Endothelial cell of umbilical vein (primary cell): ENCODE measurements around the gene NMBR. TPM values are rescaled to one million over a fixed set of nuclear protein-coding genes. Genes with fewer than 3 reads are reported as not detected.
"Not testable (repeated sequence)": the region's sequence is repeated elsewhere in the genome, so short reads cannot be mapped to it uniquely, and the experiment has no call there.

Source experiments
- BruUV-seq: library from RNA; stranded (reverse); fragments of 400-500 nt; replicated peaks from 2 replicates; lab custom pipeline; 2021; lab: Mats Ljungman, UMichigan
- CTCF ChIA-PET: fragments of 300-600, 350-600 bp; sonication (Branson Sonifier 250); formaldehyde crosslinking; loops from one replicate; lab custom pipeline; 2021; ENCODE audit warnings: antibody characterized with exemption, inconsistent platforms; lab: Charles Lee
- POLR2A ChIA-PET: fragments of 300-600, 350-600 bp; sonication (Branson Sonifier 250); formaldehyde crosslinking; loops from one replicate; lab custom pipeline; 2021; ENCODE audit warnings: antibody characterized with exemption, inconsistent platforms; lab: Charles Lee
- DNase-seq: peaks from one replicate; pipeline ENCODE4 v3.0.0-alpha.2; 2011; ENCODE audit warnings: low read depth, low spot score
- FAIRE-seq: peaks from 2 replicates; lab custom pipeline; 2011; peaks lifted over from hg19 to GRCh38; lab: Jason Lieb, UNC
- H2AFZ ChIP-seq: 2 replicates; pipeline ENCODE4 v1.6.0; 2012; ENCODE audit warnings: low read depth, low read length, control low read depth, inconsistent platforms
- H3K27ac ChIP-seq: 2 replicates; pipeline ENCODE4 v1.5.1; 2011; ENCODE audit warnings: low read depth, mild to moderate bottlenecking, control low read depth, low read length, moderate library complexity; ENCODE audit not compliant: insufficient read depth
- H3K27me3 ChIP-seq, 2 experiments: 2 replicates each; pipeline versions ENCODE4 v1.6.0 to v1.6.1; 2011; ENCODE audit warnings: low read length in 2 of 2, mixed read lengths in 1 of 2; ENCODE audit not compliant: control insufficient read depth in 2 of 2, insufficient read depth in 2 of 2
- H3K36me3 ChIP-seq, 2 experiments: 2 replicates in 1 of 2; 3 replicates in 1 of 2; pipeline ENCODE4 v1.5.1; 2011; ENCODE audit warnings: low read length in 2 of 2, mild to moderate bottlenecking in 1 of 2, moderate library complexity in 1 of 2; ENCODE audit not compliant: control insufficient read depth in 2 of 2, insufficient read depth in 2 of 2; ENCODE audit errors: extremely low read depth in 1 of 2
- H3K4me1 ChIP-seq: 3 replicates; pipeline ENCODE4 v1.5.1; 2011; ENCODE audit warnings: mild to moderate bottlenecking, low read length; ENCODE audit not compliant: control insufficient read depth, insufficient read depth; ENCODE audit errors: extremely low read depth
- H3K4me2 ChIP-seq: 2 replicates; pipeline ENCODE4 v1.6.1; 2011; ENCODE audit warnings: low read length, control low read depth, mixed read lengths; ENCODE audit not compliant: insufficient read depth
- H3K4me3 ChIP-seq, 3 experiments: fragments of 200-600 bp in 1 of 3; sonication (generic), shearing (Covaris generic) in 1 of 3; replicated peaks in 1 of 3; 2 replicates each; pipeline ENCODE4 v1.5.1; 2011 to 2016; ENCODE audit warnings: control low read depth in 3 of 3, low read length in 3 of 3, mild to moderate bottlenecking in 2 of 3, inconsistent platforms in 1 of 3, low read depth in 1 of 3, moderate library complexity in 1 of 3; ENCODE audit not compliant: insufficient read depth in 1 of 3
- H3K79me2 ChIP-seq: 2 replicates; pipeline ENCODE4 v1.6.0; 2012; ENCODE audit warnings: low read length, inconsistent platforms; ENCODE audit not compliant: control insufficient read depth, insufficient read depth
- H3K9ac ChIP-seq: replicated peaks from 2 replicates; pipeline ENCODE3; 2011; ENCODE audit warnings: low read length, control low read depth; ENCODE audit not compliant: insufficient read depth; ENCODE audit errors: extremely low read depth
- H3K9me1 ChIP-seq: replicated peaks from 3 replicates; pipeline ENCODE4 v1.6.0; 2011; ENCODE audit warnings: mild to moderate bottlenecking, low read length; ENCODE audit not compliant: control insufficient read depth, insufficient read depth; ENCODE audit errors: extremely low read depth
- H3K9me3 ChIP-seq: replicated peaks from 2 replicates; pipeline ENCODE4 v1.5.1; 2012; ENCODE audit warnings: low read length, inconsistent platforms; ENCODE audit not compliant: control insufficient read depth, insufficient read depth
- H4K20me1 ChIP-seq: replicated peaks from 2 replicates; pipeline ENCODE3; 2011; ENCODE audit warnings: mild to moderate bottlenecking, low read length; ENCODE audit not compliant: control insufficient read depth, insufficient read depth; ENCODE audit errors: extremely low read depth
- EZH2 ChIP-seq: IDR thresholded peaks from 2 replicates; pipeline ENCODE4 v1.6.1; 2012; ENCODE audit warnings: borderline replicate concordance, low read depth, mild to moderate bottlenecking, moderate library complexity, low read length, inconsistent platforms; ENCODE audit not compliant: severe bottlenecking
- FOS ChIP-seq: IDR thresholded peaks from 2 replicates; pipeline ENCODE4 v1.6.1; 2011; ENCODE audit warnings: mild to moderate bottlenecking, low read length, moderate library complexity, borderline replicate concordance; ENCODE audit not compliant: insufficient read depth
- GATA2 ChIP-seq: IDR thresholded peaks from 2 replicates; pipeline ENCODE4 v1.7.0; 2011; ENCODE audit warnings: low read depth, mild to moderate bottlenecking, moderate library complexity, mixed read lengths, low read length; ENCODE audit not compliant: insufficient read length, insufficient read depth
- JUN ChIP-seq: IDR thresholded peaks from 2 replicates; pipeline ENCODE4 v1.6.1; 2011; ENCODE audit warnings: borderline replicate concordance, low read depth; ENCODE audit not compliant: insufficient read length, insufficient read depth
- MYC ChIP-seq: IDR thresholded peaks from one replicate; pipeline ENCODE4 v1.6.1; 2011; ENCODE audit warnings: mild to moderate bottlenecking, low read depth, low read length
- POLR2A ChIP-seq: IDR thresholded peaks from 2 replicates; pipeline ENCODE4 v1.6.1; 2012; ENCODE audit warnings: low read depth, mild to moderate bottlenecking, control low read depth, low read length
- POLR2AphosphoS5 ChIP-seq: IDR thresholded peaks from 2 replicates; pipeline ENCODE4 v1.6.1; 2012; ENCODE audit warnings: low read depth, mild to moderate bottlenecking, control low read depth, low read length, moderate library complexity; ENCODE audit not compliant: insufficient read depth
- dilution Hi-C: fragments of 300-500 bp; cut with MboI; formaldehyde crosslinking; loops from one replicate; pipeline ENCODE4 v1.15.0; 2019; ENCODE audit warnings: low sequenced_read_pairs; ENCODE audit not compliant: extremely low pct_ligation_motif_present
- intact Hi-C: fragments of 100-400 bp; cut with micrococcal nuclease; formaldehyde crosslinking; loops from one replicate; pipeline ENCODE4 v1.10.0; 2022
- polyA plus RNA-seq, 4 experiments: library from polyadenylated mRNA; depleted of rRNA in 3 of 4; stranded (reverse) in 3 of 4; unstranded in 1 of 4; fragments of >200 nt; gene quantifications; 2 replicates each; pipeline versions ENCODE4 v1.2.1 to v1.2.3, GENCODE V29; 2011 to 2012; ENCODE audit warnings: missing spikeins in 1 of 4
- total RNA-seq: library from RNA; stranded (reverse); gene quantifications from 2 replicates; pipeline ENCODE4 v1.2.3, GENCODE V29; 2021
- TF ChIP-seq, protein P1 (sequence below): IDR thresholded peaks from 2 replicates; pipeline ENCODE4 v1.6.1; 2011; ENCODE audit not compliant: insufficient read depth, insufficient read length
- TF ChIP-seq, protein P2 (sequence below), 2 donors: IDR thresholded peaks; 1 replicate in 1 of 2; 2 replicates in 1 of 2; pipeline ENCODE4 v1.5.1; 2011; ENCODE audit warnings: low read length in 2 of 2, mild to moderate bottlenecking in 2 of 2, moderate library complexity in 2 of 2, control low read depth in 1 of 2, inconsistent platforms in 1 of 2, low read depth in 1 of 2; ENCODE audit not compliant: insufficient read depth in 1 of 2; ENCODE audit errors: extremely low read depth in 1 of 2

NMBR gene
- total and polyA plus RNA-seq, 2 donors (not counting 3 experiments of a cell fraction or from before 2014, with no cell fraction given): not detected

DNA sequence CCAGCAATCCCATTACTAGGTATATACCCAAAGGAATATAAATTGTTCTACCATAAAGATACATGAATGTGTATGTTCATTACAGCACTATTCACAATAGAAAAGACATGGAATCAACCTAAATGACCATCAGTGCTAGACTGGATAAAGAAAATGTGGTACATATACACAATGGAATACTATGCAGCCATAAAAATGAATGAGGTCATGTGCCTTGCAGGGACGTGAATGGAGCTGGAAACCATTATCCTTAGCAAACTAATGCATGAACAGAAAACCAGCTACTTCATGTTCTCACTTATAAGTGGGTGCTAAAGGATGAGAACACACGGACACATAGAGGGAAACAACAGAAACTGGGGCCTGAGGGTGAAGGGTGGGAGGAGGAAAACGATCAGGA is 119.1 kb downstream of the NMBR start:
- FAIRE-seq, dilution Hi-C loops, H3K9me1 ChIP-seq, H3K4me3 ChIP-seq, H3K9ac ChIP-seq, H3K27ac ChIP-seq, H4K20me1 ChIP-seq, H2AFZ ChIP-seq, H3K4me1 ChIP-seq, CTCF ChIA-PET, intact Hi-C loops, DNase-seq, POLR2A ChIA-PET, H3K27me3 ChIP-seq, H3K36me3 ChIP-seq, BruUV-seq, H3K9me3 ChIP-seq, H3K4me2 ChIP-seq, H3K79me2 ChIP-seq: not testable (repeated sequence)

DNA sequence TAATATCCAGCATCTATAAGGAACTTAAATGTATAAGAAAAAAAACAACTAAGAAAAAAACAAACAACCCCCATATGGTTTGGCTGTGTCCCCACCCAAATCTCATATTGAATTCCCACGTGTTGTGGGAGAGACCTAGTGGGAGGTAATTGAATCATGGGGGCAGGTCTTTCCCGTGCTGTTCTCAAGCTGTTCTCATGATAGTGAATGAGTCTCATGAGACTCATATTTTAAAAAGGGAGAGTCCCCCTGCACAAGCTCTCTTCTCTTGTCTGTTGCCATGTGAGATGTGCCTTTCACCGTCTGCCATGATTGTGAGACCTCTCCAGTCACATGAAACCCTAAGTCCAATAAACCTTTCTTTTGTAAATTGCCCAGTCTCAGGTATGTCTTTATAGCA is 119.8 kb downstream of the NMBR start:
- Histone ChIP-seq H3K4me1 (no peaks in the 10 kb centered on the region), H3K79me2 (no peaks in the 10 kb centered on the region), H3K9me1 (no peaks in the 10 kb centered on the region), H3K4me3 (no peak overlapping the region), H3K36me3 (no peaks in the 10 kb centered on the region), H3K27me3 (no peaks in the 10 kb centered on the region), H4K20me1 (no peaks in the 10 kb centered on the region), H3K9me3 (no peaks in the 10 kb centered on the region), H3K27ac (no peak overlapping the region), H3K4me2 (no peak overlapping the region), H3K9ac (no peak overlapping the region), H2AFZ (no peak overlapping the region)
- FAIRE-seq (no peak), DNase-seq (no peak)
- no peak for TF ChIP-seq POLR2A
- TF ChIP-seq POLR2AphosphoS5: no peak
- TF ChIP-seq, protein P1, sequence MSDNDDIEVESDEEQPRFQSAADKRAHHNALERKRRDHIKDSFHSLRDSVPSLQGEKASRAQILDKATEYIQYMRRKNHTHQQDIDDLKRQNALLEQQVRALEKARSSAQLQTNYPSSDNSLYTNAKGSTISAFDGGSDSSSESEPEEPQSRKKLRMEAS: no peak
- TF ChIP-seq JUN: no peak
- TF ChIP-seq, protein P2, sequence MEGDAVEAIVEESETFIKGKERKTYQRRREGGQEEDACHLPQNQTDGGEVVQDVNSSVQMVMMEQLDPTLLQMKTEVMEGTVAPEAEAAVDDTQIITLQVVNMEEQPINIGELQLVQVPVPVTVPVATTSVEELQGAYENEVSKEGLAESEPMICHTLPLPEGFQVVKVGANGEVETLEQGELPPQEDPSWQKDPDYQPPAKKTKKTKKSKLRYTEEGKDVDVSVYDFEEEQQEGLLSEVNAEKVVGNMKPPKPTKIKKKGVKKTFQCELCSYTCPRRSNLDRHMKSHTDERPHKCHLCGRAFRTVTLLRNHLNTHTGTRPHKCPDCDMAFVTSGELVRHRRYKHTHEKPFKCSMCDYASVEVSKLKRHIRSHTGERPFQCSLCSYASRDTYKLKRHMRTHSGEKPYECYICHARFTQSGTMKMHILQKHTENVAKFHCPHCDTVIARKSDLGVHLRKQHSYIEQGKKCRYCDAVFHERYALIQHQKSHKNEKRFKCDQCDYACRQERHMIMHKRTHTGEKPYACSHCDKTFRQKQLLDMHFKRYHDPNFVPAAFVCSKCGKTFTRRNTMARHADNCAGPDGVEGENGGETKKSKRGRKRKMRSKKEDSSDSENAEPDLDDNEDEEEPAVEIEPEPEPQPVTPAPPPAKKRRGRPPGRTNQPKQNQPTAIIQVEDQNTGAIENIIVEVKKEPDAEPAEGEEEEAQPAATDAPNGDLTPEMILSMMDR (IDR thresholded peaks at IDR 0.05; ENCODE audit: extremely low read depth in 1 of 2, insufficient read depth in 1 of 2, low read depth in 1 of 2, low read length in 2 of 2): no peak
- TF ChIP-seq GATA2: no peak
- TF ChIP-seq EZH2: no peak
- no peak for TF ChIP-seq MYC
- TF ChIP-seq FOS: no peak
- ChIA-PET POLR2A (no interaction called here), CTCF (no interaction called here)
- BruUV-seq: no TSS peak
- intact Hi-C loops (no loop called here), dilution Hi-C loops (no loop called here)
